Measurements from ENCODE around the gene SYNE3. TPM values are rescaled to one million over a fixed set of nuclear protein-coding genes. Genes with fewer than 3 reads are reported as not detected.
"Not testable (repeated sequence)": the region's sequence is repeated elsewhere in the genome, so short reads cannot be mapped to it uniquely, and the experiment has no call there.

SYNE3 gene
- total RNA-seq, 1 donor from 2014 or later = 16.5 TPM

DNA sequence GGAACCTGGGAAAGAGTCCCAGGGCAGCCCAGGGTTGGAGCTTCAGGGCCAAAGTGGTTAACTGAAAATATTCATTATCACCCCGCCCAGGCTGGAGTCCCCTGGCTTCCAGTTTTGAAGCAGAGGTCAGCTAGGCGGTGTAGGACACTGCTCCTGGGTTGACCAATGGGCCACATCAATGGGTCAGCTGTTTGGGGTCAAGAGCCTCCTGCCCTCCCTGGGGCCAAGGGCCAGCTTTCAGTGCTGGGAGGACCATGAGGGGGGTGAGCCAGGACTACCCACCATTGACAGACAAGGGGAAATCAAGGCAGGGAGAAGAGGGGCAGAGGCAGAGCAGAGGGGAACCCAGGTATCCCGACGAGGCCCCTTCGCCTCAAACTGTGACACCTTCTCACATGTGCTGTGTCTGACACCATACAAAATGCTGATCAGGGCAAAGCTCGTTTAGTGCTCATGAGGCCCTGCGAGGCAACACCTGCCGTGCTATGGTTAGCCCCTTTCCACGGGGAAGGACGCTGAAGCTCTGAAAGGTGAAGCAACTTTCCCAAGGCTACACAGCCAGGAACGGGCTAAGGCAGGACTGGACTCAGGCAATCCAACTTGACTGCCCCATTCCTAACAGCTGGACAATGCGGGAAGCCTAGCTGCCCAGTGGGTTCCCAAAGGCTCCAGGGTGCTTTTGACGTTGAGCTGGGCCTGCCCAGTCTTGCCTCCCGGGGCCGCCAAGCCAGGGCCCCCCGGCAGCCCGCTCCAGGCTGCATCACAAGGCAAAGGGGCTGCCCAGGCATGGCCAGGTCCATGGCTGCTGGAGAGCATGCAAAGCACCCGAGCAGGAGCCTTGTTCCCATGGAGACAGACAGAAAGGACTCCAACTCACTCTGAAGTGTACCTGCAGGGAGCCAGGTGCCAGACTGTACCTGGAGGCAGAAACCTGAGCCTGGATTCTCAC is 2.0 kb downstream of the SYNE3 start:
- DNase-seq (ENCODE audit: missing footprints) (no peak), ATAC-seq (no peak)
- intact Hi-C loops (cut with DNase I) = loop anchor here (5.0 kb wide), 1 partner anchor 42 kb away; no protein-coding TSS in a partner anchor

- DNase-seq (ENCODE audit: missing footprints) (no peak), ATAC-seq (no peak)
- intact Hi-C loops (cut with DNase I) = no loop called here
Observed at GRCh38 chr14:95513291-95513690, 3.2 kb downstream of the SYNE3 start.

DNA sequence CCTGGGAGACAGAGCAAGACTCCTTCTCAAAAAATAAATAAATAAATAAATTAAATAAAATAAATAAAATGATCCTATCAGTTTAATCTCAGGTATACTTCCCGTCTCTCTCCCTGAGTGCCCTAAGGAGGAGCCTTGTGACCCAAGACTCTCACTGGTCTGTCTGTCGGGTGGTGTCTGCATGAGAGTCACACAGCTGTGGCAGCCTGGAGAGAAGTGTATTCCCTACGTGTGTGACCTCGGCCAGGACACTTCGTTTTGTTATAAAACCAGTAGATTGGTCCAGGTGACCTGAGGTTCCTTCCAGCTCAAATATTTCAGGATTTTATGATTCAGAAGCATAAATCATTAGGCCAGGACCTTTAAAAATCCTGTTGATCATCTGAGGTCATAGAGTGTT is 4.8 kb downstream of the SYNE3 start:
- no peak for ATAC-seq
- intact Hi-C loops (cut with DNase I) = no loop called here

DNA sequence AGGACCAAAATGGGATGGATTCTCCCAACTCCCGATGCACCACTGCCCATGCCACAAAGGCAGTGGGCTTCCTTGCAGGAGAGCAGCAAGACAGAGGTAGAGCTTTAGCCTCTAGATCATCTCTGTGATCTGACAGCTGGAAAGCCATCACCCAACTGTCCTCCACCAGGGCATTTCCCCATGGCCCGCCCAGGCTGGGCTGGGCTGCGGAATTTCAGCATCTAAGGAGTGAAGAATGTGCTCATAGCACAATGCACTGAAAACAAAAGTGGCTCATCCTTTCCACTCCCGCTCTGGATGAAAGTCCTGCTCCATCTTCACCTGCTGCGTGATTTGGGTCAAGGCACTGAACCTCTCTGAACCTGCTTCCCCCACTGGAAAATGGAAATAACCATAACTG is 5.6 kb downstream of the SYNE3 start:
- no peak for ATAC-seq
- intact Hi-C loops (cut with DNase I) = no loop called here
- no peak for DNase-seq (ENCODE audit: missing footprints)

More for the DNA sequence above, 4.8 kb downstream of the SYNE3 start:
- no peak for DNase-seq (ENCODE audit: missing footprints)

- ATAC-seq; DNase-seq (ENCODE audit: missing footprints); intact Hi-C loops (cut with DNase I): not testable (repeated sequence)
Observed at GRCh38 chr14:95510344-95510743, 6.1 kb downstream of the SYNE3 start.

DNA sequence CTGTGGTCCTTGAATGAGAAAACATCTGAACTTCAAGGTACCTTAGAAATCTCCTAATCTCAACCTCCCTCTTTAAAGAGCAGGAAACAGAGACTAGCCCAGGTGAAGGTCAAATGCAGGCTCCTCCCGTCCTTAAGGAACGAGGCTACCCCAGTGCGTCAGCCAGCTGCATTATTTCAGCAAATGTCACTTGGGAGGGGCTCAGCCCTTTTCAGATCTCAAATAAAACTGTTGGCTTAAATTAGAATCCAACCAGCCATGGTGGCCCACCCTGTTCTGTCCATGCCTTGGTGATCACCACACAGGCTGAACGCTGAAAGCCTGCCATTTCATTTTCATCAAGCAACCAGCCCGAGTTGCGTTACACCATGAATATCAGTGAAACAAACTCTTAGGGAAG is 7.0 kb downstream of the SYNE3 start:
- intact Hi-C loops (cut with DNase I) = no loop called here
- DNase-seq (ENCODE audit: missing footprints) (no peak), ATAC-seq (no peak)

DNA sequence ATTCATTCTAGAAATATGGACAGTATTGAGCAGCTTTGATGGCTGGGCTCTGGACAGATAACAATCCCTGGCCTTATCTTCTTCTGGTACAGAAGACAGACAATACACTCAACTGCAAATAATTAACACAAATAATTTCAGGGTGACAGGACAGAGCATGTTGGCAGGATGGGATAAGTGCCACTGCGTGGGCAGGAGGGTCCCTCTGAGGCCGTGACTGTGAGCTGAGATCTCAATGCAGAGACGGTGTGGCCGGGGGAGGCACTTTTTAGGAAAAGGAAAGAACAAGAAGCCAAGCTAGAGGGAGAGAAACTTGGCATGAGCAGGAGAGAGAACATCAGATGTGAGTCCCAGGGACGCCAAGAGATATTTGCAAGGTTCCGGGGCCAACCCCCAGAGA is 8.1 kb downstream of the SYNE3 start:
- intact Hi-C loops (cut with DNase I) = no loop called here
- ATAC-seq (no peak), DNase-seq (ENCODE audit: missing footprints) (no peak)

GRCh38 chr14:95507701-95508103 is 8.7 kb downstream of the SYNE3 start:
- ATAC-seq = peak; percentile 12
- intact Hi-C loops (cut with DNase I) = no loop called here
- DNase-seq (ENCODE audit: missing footprints) = no peak

DNA sequence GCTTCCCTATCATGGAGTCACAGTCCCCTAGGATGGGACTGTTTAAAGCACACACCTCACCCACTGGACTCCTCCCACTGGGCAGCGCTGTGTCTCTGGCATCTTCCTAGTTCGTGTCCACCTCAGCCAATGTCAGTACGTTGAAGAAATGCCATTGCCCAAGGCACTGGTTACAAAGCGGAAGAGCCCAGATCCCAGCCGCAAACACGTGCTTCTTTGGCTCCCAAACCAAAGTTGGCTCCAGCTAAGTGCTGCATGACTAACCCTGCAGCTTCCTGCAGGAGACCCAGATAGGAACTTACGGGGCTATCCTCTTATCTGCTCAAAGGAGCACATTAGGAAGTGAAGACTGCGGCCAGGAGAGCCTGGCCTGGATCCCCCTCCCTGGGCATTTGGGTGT is 9.3 kb downstream of the SYNE3 start:
- intact Hi-C loops (cut with DNase I) = no loop called here
- peak; percentile 86 for ATAC-seq
- peak; percentile 86 for DNase-seq (ENCODE audit: missing footprints)

DNA sequence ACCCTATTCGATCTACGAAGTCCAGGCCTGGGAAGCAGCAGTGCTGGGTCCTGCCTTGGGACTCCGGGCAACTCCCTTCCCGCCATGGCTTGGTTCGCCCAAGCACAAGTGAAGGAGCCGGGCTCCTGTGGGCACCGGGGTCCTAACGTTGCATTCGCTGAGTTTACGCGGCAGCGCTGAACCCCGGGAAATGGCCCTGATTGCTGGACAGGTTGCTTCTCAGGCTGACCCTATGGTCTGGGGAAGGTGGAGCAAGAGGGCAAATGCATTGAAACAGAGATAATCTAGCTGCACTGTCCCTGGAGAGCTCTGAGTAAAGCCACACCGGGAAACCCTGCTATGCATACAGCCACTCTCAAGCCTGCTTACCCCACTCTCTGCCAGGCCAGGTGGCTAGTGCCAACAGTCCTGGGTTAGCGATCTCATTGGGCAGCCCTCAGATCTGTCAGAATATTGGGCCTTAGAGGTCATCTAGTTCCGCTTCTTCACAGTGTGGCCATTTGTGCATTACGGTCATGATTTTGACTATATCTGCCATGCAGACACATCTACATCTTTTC is 11.3 kb downstream of the SYNE3 start:
- ATAC-seq (no peak), DNase-seq (ENCODE audit: missing footprints) (no peak)
- intact Hi-C loops (cut with DNase I) = no loop called here

DNA sequence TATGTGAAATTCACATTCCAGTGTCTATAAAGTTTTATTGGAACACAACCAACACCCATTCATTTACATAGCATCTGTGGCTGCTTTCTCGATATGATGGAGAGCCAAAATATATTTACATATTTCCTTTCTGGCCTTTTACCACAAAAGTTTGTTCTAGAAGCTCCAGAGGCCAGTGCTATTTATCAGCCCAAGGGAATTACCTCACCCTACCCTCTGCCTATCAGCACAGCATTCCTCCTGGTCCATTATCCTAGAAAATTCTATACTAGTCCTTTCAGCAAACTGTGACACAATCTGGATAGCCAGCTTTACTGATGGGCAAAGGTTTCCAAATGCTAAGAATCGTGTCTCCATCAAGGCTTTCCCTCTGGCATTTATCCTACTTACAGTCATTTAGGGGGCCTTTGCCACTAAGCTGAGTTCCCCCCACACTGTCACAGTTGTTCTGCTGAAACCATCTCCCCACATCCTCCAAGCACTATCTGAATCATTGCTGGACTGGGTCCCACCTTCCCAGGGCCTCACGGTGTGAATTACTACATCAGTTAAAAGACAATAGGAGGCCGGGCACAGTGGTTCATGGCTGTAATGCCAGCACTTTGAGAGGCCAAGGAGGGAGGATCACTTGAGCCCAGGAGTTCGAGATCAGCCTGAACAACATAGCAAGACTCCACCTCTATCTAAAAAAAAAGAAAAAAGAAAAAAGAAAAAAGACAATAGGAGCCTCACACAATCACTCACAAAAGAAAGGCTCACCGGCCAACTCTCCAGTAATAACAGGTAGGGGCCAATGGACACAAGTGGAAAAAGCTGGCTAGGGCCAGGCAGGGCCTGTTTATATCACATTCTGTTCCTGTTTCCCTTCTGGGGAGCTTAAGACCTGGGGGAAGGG is 12.1 kb downstream of the SYNE3 start:
- DNase-seq (ENCODE audit: missing footprints) (no peak), ATAC-seq (no peak)
- intact Hi-C loops (cut with DNase I) = no loop called here

DNA sequence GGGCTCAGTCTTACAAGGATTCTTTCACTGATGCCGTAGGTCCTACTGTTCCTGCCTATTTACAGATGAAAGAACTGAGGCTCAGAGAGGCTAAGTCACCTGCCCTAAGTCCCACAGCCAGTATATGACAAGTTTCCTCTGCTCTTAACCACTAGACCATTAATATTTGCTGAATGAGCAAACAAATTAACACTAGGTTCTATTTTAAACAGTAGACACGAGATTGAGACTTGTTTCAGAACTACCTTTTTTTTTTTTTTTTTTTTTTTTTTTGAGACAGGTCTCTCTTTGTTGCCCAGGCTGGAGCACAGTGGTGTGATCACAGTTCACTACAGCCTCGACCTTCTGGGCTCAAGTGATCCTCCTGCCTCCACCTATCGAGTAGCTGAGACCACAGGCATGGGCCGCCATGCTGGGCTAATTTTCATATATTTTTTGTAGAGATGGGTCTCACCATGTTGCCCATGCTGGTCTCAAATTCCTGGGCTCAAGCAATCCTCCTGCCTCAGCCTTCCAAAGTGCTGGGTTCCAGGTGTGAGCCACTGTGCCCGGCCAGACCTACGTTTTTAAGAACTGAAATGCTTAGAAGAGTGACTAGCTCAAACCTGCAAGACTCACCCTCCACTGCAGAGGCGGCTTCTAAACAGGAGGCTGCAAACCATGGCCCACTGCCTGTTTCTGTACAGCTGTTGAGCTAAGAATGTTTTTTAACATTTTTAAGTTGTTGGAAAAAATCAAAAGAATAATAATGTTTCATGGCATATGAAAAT is 12.9 kb downstream of the SYNE3 start:
- intact Hi-C loops (cut with DNase I) = no loop called here
- ATAC-seq = no peak
- no peak for DNase-seq (ENCODE audit: missing footprints)

DNA sequence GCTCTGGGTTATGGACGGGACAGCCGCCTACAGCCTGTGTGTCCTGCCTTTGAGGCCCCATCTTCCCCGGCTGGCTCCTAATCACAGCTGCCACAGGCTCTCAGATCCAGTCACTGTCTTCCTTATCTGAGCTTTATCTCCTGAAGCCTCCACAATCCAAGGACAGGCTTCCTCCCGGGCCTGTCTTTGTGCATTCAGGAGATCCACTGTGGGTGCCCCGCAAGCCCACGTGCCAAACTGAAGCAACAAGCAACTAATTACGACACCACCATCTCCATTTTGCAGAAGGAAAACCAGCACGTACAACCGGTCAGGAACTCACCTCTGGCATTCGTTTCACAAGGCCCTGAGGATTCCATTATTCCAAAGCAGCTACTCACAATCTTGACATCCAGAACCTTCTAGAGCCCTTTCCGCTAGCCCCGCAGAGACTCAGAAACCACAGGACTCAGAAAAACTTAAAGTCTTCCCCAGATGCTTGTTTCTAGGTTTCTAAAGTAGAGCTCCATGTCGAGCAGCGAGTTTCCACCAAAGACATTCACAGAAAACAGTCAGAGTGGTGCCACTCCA is 14.0 kb downstream of the SYNE3 start:
- ATAC-seq (no peak), DNase-seq (ENCODE audit: missing footprints) (no peak)
- intact Hi-C loops (cut with DNase I) = no loop called here

- ATAC-seq (peak; percentile 16), DNase-seq (ENCODE audit: missing footprints) (no peak)
- intact Hi-C loops (cut with DNase I) = no loop called here
Observed at GRCh38 chr14:95500772-95501401, 15.6 kb downstream of the SYNE3 start.

- intact Hi-C loops (cut with DNase I) = no loop called here
- DNase-seq (ENCODE audit: missing footprints) = no peak
- peak; percentile 31 for ATAC-seq
Observed at GRCh38 chr14:95500201-95500681, 16.2 kb downstream of the SYNE3 start.

GRCh38 chr14:95499354-95499750 is 17.1 kb downstream of the SYNE3 start:
- intact Hi-C loops (cut with DNase I) = no loop called here
- no peak for DNase-seq (ENCODE audit: missing footprints)
- no peak for ATAC-seq

GRCh38 chr14:95498622-95499353 is 17.7 kb downstream of the SYNE3 start:
- intact Hi-C loops (cut with DNase I) = no loop called here
- DNase-seq (ENCODE audit: missing footprints) = no peak
- peak; percentile 29 for ATAC-seq
